ENCODE measurements around the gene COBL.

DNA sequence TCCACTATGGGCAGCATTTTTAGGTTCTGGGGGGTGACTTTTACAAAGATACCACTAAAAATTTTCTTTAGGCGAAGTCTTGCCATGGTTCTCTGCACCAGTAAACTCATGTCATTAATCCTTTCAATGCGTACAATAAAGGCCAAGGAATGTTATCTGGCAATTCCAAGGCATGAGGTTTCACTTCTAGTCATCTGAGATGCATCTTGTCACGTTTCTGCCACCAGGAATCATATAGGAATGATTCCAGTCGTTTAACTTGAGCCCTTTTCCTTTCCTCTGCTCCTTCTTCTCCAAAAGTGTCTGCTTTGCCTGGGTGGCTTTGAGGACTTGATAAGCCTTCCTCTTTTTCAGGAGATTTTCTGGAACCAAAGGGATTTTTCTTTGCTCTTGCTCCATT is 56.8 kb downstream of the COBL start:
- TF ChIP-seq, protein P1, sequence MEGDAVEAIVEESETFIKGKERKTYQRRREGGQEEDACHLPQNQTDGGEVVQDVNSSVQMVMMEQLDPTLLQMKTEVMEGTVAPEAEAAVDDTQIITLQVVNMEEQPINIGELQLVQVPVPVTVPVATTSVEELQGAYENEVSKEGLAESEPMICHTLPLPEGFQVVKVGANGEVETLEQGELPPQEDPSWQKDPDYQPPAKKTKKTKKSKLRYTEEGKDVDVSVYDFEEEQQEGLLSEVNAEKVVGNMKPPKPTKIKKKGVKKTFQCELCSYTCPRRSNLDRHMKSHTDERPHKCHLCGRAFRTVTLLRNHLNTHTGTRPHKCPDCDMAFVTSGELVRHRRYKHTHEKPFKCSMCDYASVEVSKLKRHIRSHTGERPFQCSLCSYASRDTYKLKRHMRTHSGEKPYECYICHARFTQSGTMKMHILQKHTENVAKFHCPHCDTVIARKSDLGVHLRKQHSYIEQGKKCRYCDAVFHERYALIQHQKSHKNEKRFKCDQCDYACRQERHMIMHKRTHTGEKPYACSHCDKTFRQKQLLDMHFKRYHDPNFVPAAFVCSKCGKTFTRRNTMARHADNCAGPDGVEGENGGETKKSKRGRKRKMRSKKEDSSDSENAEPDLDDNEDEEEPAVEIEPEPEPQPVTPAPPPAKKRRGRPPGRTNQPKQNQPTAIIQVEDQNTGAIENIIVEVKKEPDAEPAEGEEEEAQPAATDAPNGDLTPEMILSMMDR (IDR thresholded peaks at IDR 0.05) = no peak
- TF ChIP-seq POLR2A (IDR thresholded peaks at IDR 0.05) = no peak
